Upper lobe of right lung (tissue), 1 donor: Measurements from ENCODE around the gene FAM222B. TPM values are rescaled to one million over a fixed set of nuclear protein-coding genes. Genes with fewer than 3 reads are reported as not detected.
A peak's percentile ranks its signal among the peaks of the same experiment; 100 is the strongest.

Experiments used
- ATAC-seq: fragments of 200-7000 bp; cut with Tn5 transposase; one replicate; pipeline ENCODE4 v1.9.1; 2020; ENCODE audit warnings: mild to moderate bottlenecking, moderate library complexity
- DNase-seq: peaks from one replicate; pipeline ENCODE4 v3.0.0-alpha.2; 2020
- H3K27ac ChIP-seq: fragments of 200-600 bp; one replicate; pipeline ENCODE4 v1.8.0; 2022
- H3K27me3 ChIP-seq: fragments of 200-600 bp; one replicate; pipeline ENCODE4 v1.8.0; 2022; ENCODE audit warnings: mild to moderate bottlenecking
- H3K36me3 ChIP-seq: fragments of 200-600 bp; one replicate; pipeline ENCODE4 v1.8.0; 2022
- H3K4me1 ChIP-seq: fragments of 200-600 bp; one replicate; pipeline ENCODE4 v1.8.0; 2022
- H3K4me3 ChIP-seq: fragments of 200-600 bp; one replicate; pipeline ENCODE4 v1.8.0; 2022; ENCODE audit warnings: mild to moderate bottlenecking
- H3K9me3 ChIP-seq: fragments of 200-600 bp; one replicate; pipeline ENCODE4 v1.8.0; 2022
- CTCF ChIP-seq: fragments of 200-600 bp; IDR thresholded peaks from one replicate; pipeline ENCODE4 v1.8.0; 2022; ENCODE audit warnings: antibody characterized with exemption
- intact Hi-C: fragments of 100-400 bp; cut with DNase I; formaldehyde crosslinking; loops from one replicate; pipeline ENCODE4 v1.11.0; 2022
- total RNA-seq: library from RNA; stranded (reverse); fragmentation: NEBNext Ultra II Directional; extraction: Animal tissue kit (Norgen Biotek cat#: 25700); gene quantifications from one replicate; pipeline ENCODE4 v1.2.1, GENCODE V29; 2021
- donor health status: DM: no; HTN: yes; CAD: no; lungs with severe emphysema.

Gene FAM222B
- total RNA-seq, 1 donor from 2014 or later: 22.2 TPM

GRCh38 chr17:28773736-28774135 is 68.9 kb downstream of the FAM222B start:
- Histone ChIP-seq H3K27me3 (no peaks in the 10 kb centered on the region), H3K9me3 (no peaks in the 10 kb centered on the region), H3K27ac (no peak overlapping the region), H3K4me1 (peaks cover 6% of the 10 kb centered on the region), H3K4me3 (no peak overlapping the region), H3K36me3 (peaks cover 3% of the 10 kb centered on the region)
- no peak for TF ChIP-seq CTCF
- DNase-seq (no peak), ATAC-seq (no peak)
- intact Hi-C loops: no loop called here

GRCh38 chr17:28765038-28765437 is 77.6 kb downstream of the FAM222B start:
- intact Hi-C loops: loop anchor here (10.0 kb wide), 1 partner anchor 150 kb away; no protein-coding TSS in a partner anchor
- no peaks in the 10 kb centered on the region for H3K9me3 ChIP-seq
- DNase-seq (no peak), ATAC-seq (no peak)
- H3K27me3 ChIP-seq: no peaks in the 10 kb centered on the region
- H3K36me3 ChIP-seq: peaks cover 18% of the 10 kb centered on the region
- no peak overlapping the region for H3K4me3 ChIP-seq
- H3K4me1 ChIP-seq: peaks cover 21% of the 10 kb centered on the region
- no peak for TF ChIP-seq CTCF
- no peak overlapping the region for H3K27ac ChIP-seq

GRCh38 chr17:28763804-28764266 is 78.8 kb downstream of the FAM222B start:
- intact Hi-C loops: loop anchor here (10.0 kb wide), 1 partner anchor 151 kb away; no protein-coding TSS in a partner anchor
- Histone ChIP-seq H3K27ac (no peak overlapping the region), H3K36me3 (peaks cover 29% of the 10 kb centered on the region), H3K9me3 (no peaks in the 10 kb centered on the region), H3K4me1 (peaks cover 21% of the 10 kb centered on the region), H3K27me3 (no peaks in the 10 kb centered on the region), H3K4me3 (no peak overlapping the region)
- ATAC-seq (peak; percentile 83), DNase-seq (no peak)
- TF ChIP-seq CTCF: peak; percentile 96

GRCh38 chr17:28763137-28763799 is 79.3 kb downstream of the FAM222B start:
- Histone ChIP-seq H3K27me3 (no peaks in the 10 kb centered on the region), H3K27ac (no peak overlapping the region), H3K4me3 (no peak overlapping the region), H3K9me3 (no peaks in the 10 kb centered on the region), H3K36me3 (peaks cover 35% of the 10 kb centered on the region), H3K4me1 (peaks cover 21% of the 10 kb centered on the region)
- peak; percentile 3 for ATAC-seq
- intact Hi-C loops: loop anchor here (10.0 kb wide), 1 partner anchor 152 kb away; no protein-coding TSS in a partner anchor
- no peak for TF ChIP-seq CTCF
- DNase-seq: no peak

GRCh38 chr17:28760601-28761562 is 81.7 kb downstream of the FAM222B start:
- ATAC-seq (peak; percentile 78), DNase-seq (peak; percentile 89)
- Histone ChIP-seq H3K27ac (peak overlapping the region; percentile 3), H3K27me3 (no peaks in the 10 kb centered on the region), H3K36me3 (peaks cover 38% of the 10 kb centered on the region), H3K9me3 (no peaks in the 10 kb centered on the region), H3K4me1 (peaks cover 21% of the 10 kb centered on the region), H3K4me3 (no peak overlapping the region)
- intact Hi-C loops: loop anchor here (10.0 kb wide), 1 partner anchor 154 kb away; no protein-coding TSS in a partner anchor
- TF ChIP-seq CTCF: no peak
